Activated CD8-positive, alpha-beta T cell treated with anti-CD3 and anti-CD28 coated beads for 36 hours (primary cell): ENCODE measurements around the gene CAMSAP3. TPM values are rescaled to one million over a fixed set of nuclear protein-coding genes. Genes with fewer than 3 reads are reported as not detected.
A peak's percentile ranks its signal among the peaks of the same experiment; 100 is the strongest.
"Not testable (repeated sequence)": the region's sequence is repeated elsewhere in the genome, so short reads cannot be mapped to it uniquely, and the experiment has no call there.

Source experiments
- ATAC-seq: fragments of 200-7000 bp; cut with Tn5 transposase; one replicate; pipeline ENCODE4 v1.10.0; 2021; ENCODE audit warnings: mild to moderate bottlenecking, moderate library complexity
- CTCF ChIA-PET: fragments of 350-600 bp; sonication (Branson Sonifier 250); formaldehyde crosslinking; loops from one replicate; lab custom pipeline; 2021; ENCODE audit warnings: antibody characterized with exemption; lab: Charles Lee
- POLR2A ChIA-PET: fragments of 350-600 bp; sonication (Branson Sonifier 250); formaldehyde crosslinking; loops from one replicate; lab custom pipeline; 2021; ENCODE audit warnings: antibody characterized with exemption; lab: Charles Lee
- DNase-seq: peaks from one replicate; pipeline ENCODE4 v3.0.0-alpha.2; 2020
- H3K27ac Mint-ChIP-seq: one replicate; pipeline ENCODE4 v1.8.0; 2021; ENCODE audit warnings: mild to moderate bottlenecking, mixed read lengths
- H3K27me3 Mint-ChIP-seq: one replicate; pipeline ENCODE4 v1.8.0; 2021; ENCODE audit warnings: mixed read lengths
- H3K36me3 Mint-ChIP-seq: one replicate; pipeline ENCODE4 v1.8.0; 2021; ENCODE audit warnings: low read depth, mixed read lengths
- H3K4me1 Mint-ChIP-seq: one replicate; pipeline ENCODE4 v1.8.0; 2021; ENCODE audit warnings: low read depth, mixed read lengths
- H3K4me3 Mint-ChIP-seq: one replicate; pipeline ENCODE4 v1.8.0; 2021; ENCODE audit warnings: mild to moderate bottlenecking, moderate library complexity, mixed read lengths
- H3K9me3 Mint-ChIP-seq: one replicate; pipeline ENCODE4 v1.8.0; 2021; ENCODE audit warnings: mixed read lengths
- intact Hi-C: fragments of 100-400 bp; cut with micrococcal nuclease; formaldehyde crosslinking; loops from one replicate; pipeline ENCODE4 v1.10.0; 2022
- total RNA-seq, 2 experiments: library from RNA; stranded (reverse); gene quantifications; one replicate each; pipeline ENCODE4 v1.2.3, GENCODE V29; 2021
- TF ChIP-seq, protein P1 (sequence below): fragments of 200-600 bp; IDR thresholded peaks from one replicate; pipeline ENCODE4 v1.8.0; 2022; ENCODE audit warnings: antibody characterized with exemption, mild to moderate bottlenecking

The CAMSAP3 gene
- total RNA-seq, 2 experiments from 2014 or later, result 0.25 to 0.63 TPM

- H3K4me1 Mint-ChIP-seq, result peaks cover 16% of the 10 kb centered on the region
- ChIA-PET CTCF (interaction anchor here (1.2 to 1.9 kb wide), 4 partner anchors 10 to 157 kb away, joined by 3 to 6 read pairs (median 6); partner anchors contain the start of gene TRAPPC5), POLR2A (interaction anchor here (1.0 to 1.2 kb wide), 2 partner anchors 15 to 16 kb away, joined by 3 read pairs; no protein-coding TSS in a partner anchor)
- H3K27ac Mint-ChIP-seq, result no peak overlapping the region
- H3K27me3 Mint-ChIP-seq, result no peaks in the 10 kb centered on the region
- TF ChIP-seq, protein P1, sequence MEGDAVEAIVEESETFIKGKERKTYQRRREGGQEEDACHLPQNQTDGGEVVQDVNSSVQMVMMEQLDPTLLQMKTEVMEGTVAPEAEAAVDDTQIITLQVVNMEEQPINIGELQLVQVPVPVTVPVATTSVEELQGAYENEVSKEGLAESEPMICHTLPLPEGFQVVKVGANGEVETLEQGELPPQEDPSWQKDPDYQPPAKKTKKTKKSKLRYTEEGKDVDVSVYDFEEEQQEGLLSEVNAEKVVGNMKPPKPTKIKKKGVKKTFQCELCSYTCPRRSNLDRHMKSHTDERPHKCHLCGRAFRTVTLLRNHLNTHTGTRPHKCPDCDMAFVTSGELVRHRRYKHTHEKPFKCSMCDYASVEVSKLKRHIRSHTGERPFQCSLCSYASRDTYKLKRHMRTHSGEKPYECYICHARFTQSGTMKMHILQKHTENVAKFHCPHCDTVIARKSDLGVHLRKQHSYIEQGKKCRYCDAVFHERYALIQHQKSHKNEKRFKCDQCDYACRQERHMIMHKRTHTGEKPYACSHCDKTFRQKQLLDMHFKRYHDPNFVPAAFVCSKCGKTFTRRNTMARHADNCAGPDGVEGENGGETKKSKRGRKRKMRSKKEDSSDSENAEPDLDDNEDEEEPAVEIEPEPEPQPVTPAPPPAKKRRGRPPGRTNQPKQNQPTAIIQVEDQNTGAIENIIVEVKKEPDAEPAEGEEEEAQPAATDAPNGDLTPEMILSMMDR, result no peak
- DNase-seq (no peak), ATAC-seq (no peak)
- peaks cover 18% of the 10 kb centered on the region for H3K36me3 Mint-ChIP-seq
- peaks cover 6% of the 10 kb centered on the region for H3K9me3 Mint-ChIP-seq
- H3K4me3 Mint-ChIP-seq, result no peak overlapping the region
- intact Hi-C loops, result no loop called here
Observed at GRCh38 chr19:7642295-7643030, 46.8 kb downstream of the CAMSAP3 start.

- CTCF ChIA-PET, result interaction anchor here (1.3 to 1.7 kb wide), 2 partner anchors 9 to 157 kb away, joined by 5 to 6 read pairs; no protein-coding TSS in a partner anchor
- no peak overlapping the region for H3K27ac Mint-ChIP-seq
- TF ChIP-seq, protein P1, result no peak
- H3K27me3 Mint-ChIP-seq, result no peaks in the 10 kb centered on the region
- no peak overlapping the region for H3K4me3 Mint-ChIP-seq
- peaks cover 18% of the 10 kb centered on the region for H3K36me3 Mint-ChIP-seq
- H3K9me3 Mint-ChIP-seq, result peaks cover 6% of the 10 kb centered on the region
- POLR2A ChIA-PET, result interaction anchor here (1.0 to 1.2 kb wide), 2 partner anchors 14 to 17 kb away, joined by 3 read pairs; no protein-coding TSS in a partner anchor
- DNase-seq (no peak), ATAC-seq (no peak)
- peaks cover 11% of the 10 kb centered on the region for H3K4me1 Mint-ChIP-seq
- intact Hi-C loops, result no loop called here
Observed at GRCh38 chr19:7643031-7643415, 47.4 kb downstream of the CAMSAP3 start.

DNA sequence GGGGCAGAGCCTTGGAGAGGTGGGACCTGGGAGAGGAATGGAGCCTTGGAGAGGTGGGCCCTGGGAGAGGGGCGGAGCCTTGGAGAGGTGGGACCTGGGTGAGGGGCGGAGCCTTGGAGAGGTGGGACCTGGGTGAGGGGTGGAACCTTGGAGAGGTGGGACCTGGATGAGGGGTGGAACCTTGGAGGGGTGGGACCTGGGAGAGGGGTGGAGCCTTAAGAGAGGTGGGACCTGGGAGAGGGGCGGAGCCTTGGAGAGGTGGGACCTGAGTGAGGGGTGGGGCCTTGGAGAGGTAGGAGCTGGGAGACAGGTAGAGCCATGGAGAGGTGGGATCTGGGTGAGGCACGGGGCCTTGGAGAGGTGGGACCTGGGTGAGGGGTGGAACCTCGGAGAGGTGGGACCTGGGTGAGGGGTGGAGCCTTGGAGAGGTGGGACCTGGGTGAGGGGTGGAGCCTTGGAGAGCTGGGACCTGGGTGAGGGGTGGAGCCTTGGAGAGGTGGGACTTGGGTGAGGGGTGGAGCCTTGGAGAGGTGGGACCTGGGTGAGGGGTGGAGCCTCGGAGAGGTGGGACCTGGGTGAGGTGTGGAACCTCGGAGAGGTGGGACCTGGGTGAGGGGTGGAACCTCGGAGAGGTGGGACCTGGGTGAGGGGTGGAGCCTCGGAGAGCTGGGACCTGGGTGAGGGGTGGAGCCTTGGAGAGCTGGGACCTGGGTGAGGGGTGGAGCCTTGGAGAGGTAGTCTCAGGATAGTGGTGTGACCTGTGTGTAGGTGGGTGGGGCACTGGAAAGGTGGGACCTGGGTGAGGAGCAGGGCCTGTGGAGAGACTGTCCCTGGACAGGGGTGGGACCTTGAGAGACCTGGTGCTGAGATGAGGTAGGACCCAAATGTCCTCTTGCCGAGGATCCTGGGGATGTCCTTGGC is 48.2 kb downstream of the CAMSAP3 start:
- POLR2A ChIA-PET, result interaction anchor here (0.9 to 1.4 kb wide), 3 partner anchors 13 to 18 kb away, joined by 3 to 4 read pairs (median 3); no protein-coding TSS in a partner anchor
- H3K27me3 Mint-ChIP-seq, intact Hi-C loops, H3K9me3 Mint-ChIP-seq, H3K27ac Mint-ChIP-seq, H3K4me3 Mint-ChIP-seq, CTCF ChIA-PET: not testable (repeated sequence)
- Mint-ChIP-seq H3K4me1 (peaks cover 11% of the 10 kb centered on the region), H3K36me3 (peaks cover 18% of the 10 kb centered on the region)
- peak; percentile 55 for ATAC-seq
- DNase-seq, result peak; percentile 48

DNA sequence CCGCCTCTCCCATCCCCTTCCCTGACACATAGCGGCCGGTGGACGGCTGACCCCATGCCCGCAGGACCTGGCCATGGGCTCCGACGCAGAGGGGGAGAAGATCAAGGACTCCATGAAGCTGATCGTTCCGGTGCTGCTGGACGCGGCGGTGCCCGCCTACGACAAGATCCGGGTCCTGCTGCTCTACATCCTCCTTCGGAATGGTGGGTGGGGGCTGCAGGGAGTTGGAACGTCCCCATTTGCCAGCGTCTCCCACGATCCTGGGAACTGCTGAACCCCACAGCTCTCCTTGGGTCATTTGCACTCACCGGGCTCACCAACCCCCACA is 48.9 kb downstream of the CAMSAP3 start:
- Mint-ChIP-seq H3K27me3 (no peaks in the 10 kb centered on the region), H3K27ac (no peak overlapping the region), H3K36me3 (peaks cover 16% of the 10 kb centered on the region), H3K9me3 (peaks cover 6% of the 10 kb centered on the region), H3K4me3 (no peak overlapping the region), H3K4me1 (peaks cover 10% of the 10 kb centered on the region)
- intact Hi-C loops, result no loop called here
- ChIA-PET CTCF (no interaction called here), POLR2A (interaction anchor here (0.9 to 1.4 kb wide), 2 partner anchors 14 kb away, joined by 3 to 4 read pairs; no protein-coding TSS in a partner anchor)
- TF ChIP-seq, protein P1, result no peak
- ATAC-seq, result no peak
- no peak for DNase-seq

- ChIA-PET POLR2A (interaction anchor here (1.4 kb wide), 1 partner anchor 14 kb away, joined by 3 read pairs; no protein-coding TSS in a partner anchor), CTCF (interaction anchor here (0.6 kb wide), 1 partner anchor 36 kb away, joined by 3 read pairs; the partner anchor contains the start of gene TRAPPC5)
- DNase-seq (no peak), ATAC-seq (no peak)
- H3K9me3 Mint-ChIP-seq, result peaks cover under 1% of the 10 kb centered on the region
- peaks cover 4% of the 10 kb centered on the region for H3K4me1 Mint-ChIP-seq
- no peaks in the 10 kb centered on the region for H3K27me3 Mint-ChIP-seq
- H3K4me3 Mint-ChIP-seq, result no peak overlapping the region
- H3K27ac Mint-ChIP-seq, result no peak overlapping the region
- H3K36me3 Mint-ChIP-seq, result peaks cover 10% of the 10 kb centered on the region
- intact Hi-C loops, result no loop called here
- TF ChIP-seq, protein P1, result no peak
Observed at GRCh38 chr19:7645163-7645562, 49.5 kb downstream of the CAMSAP3 start.
